Ovary (tissue), 3 donors: ENCODE measurements around the gene SPAG16.

Experiments
- CTCF ChIP-seq, 3 donors: fragments of 450-650 bp in 2 of 3; fragments of 200-600 bp in 1 of 3; IDR thresholded peaks; one replicate each; pipeline versions ENCODE4 v1.5.1 to v1.8.0; 2016 to 2022; ENCODE audit warnings: antibody characterized with exemption in 3 of 3, mild to moderate bottlenecking in 1 of 3
- EP300 ChIP-seq: sonication (generic); formaldehyde crosslinking; IDR thresholded peaks from one replicate; pipeline ENCODE4 v1.6.1; 2017; ENCODE audit warnings: antibody characterized with exemption
- POLR2A ChIP-seq: fragments of 450-650 bp; IDR thresholded peaks from one replicate; pipeline ENCODE4 v1.6.1; 2017; ENCODE audit warnings: antibody characterized with exemption, mild to moderate bottlenecking, moderate library complexity
- donor health status: DM: no; HTN: no; CAD: no.

DNA sequence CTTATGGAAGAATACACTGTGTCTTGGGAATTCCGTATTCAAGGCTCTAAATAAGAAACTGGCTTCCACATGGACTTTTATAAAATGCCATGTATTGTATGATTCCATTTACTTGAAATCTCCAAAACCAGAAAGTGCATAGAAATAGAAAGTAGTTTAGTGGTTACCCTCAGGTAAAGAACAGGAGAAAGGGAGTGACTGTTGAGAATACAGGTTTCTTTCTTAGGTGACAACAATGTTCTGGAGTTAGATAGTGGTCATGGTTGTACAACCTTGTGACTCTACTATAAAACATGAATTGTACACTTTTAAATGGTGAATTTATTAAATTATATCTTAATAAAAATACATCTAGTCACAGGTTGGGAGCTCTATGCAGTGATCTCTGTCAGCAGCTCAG lies 481.8 kb downstream of the SPAG16 start:
- TF ChIP-seq CTCF (IDR thresholded peaks at IDR 0.05) (no peak), POLR2A (no peak), EP300 (no peak)
